ENCODE data around the gene CASZ1.

Gene CASZ1

GRCh38 chr1:10728595-10729410 lies 67.6 kb downstream of the CASZ1 start:
- DNase-seq (ENCODE audit: low read depth in 2 of 2) = no peak

DNA sequence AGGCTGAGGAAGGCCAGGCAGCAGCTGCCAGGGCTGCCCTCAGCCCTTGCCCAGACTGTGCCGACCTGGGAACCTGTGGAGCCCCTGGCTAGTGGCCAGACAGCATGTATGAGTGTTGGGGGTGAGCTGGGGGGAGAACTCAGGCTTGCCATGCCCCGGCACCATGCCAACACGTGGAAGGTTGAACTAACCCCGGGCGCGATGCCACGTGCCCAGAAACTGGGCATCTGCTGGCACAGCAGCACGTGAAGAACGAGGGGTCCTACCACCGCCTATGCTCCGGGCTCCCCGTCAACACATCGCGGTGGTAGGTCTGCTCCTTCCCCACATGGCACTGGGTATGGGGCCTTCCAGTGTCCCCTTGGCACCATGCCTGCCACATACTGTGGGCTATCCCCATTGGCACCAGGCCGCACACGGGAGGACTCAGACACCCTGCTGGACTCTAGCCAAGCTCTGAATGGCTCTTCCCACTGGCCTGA lies 68.7 kb downstream of the CASZ1 start:
- no peak for DNase-seq (ENCODE audit: low read depth in 2 of 2)

- no peak for DNase-seq (ENCODE audit: low read depth in 2 of 2)
Observed at GRCh38 chr1:10726355-10726754, 70.1 kb downstream of the CASZ1 start.

GRCh38 chr1:10724948-10725847 lies 71.2 kb downstream of the CASZ1 start:
- no peak for DNase-seq (ENCODE audit: low read depth in 2 of 2)

GRCh38 chr1:10724511-10724910 lies 71.9 kb downstream of the CASZ1 start:
- no peak for DNase-seq (ENCODE audit: low read depth in 2 of 2)

GRCh38 chr1:10724052-10724494 lies 72.4 kb downstream of the CASZ1 start:
- DNase-seq (ENCODE audit: low read depth in 2 of 2) = no peak

GRCh38 chr1:10723317-10723716 lies 73.1 kb downstream of the CASZ1 start:
- no peak for DNase-seq (ENCODE audit: low read depth in 2 of 2)

DNA sequence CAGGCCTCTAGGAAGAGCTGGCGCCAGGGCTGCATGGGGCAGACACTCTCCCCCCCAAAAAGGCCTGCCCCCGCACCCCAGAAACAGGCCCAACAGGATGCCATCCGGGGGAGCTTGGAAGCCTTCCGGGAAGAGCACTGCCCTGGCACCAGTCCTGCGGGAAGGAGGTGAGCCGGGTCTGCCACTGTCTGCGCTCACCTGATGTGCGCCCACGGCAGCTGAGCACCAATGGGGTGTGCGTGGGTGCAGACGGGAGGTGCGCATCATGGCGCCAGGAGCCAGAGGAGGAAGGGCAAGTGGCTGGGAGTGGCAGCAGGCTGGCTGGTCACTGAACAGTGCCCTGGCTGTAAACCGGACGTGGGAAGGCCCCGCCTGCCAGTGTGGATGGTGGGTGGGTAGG lies 73.6 kb downstream of the CASZ1 start:
- no peak for DNase-seq (ENCODE audit: low read depth in 2 of 2)

DNA sequence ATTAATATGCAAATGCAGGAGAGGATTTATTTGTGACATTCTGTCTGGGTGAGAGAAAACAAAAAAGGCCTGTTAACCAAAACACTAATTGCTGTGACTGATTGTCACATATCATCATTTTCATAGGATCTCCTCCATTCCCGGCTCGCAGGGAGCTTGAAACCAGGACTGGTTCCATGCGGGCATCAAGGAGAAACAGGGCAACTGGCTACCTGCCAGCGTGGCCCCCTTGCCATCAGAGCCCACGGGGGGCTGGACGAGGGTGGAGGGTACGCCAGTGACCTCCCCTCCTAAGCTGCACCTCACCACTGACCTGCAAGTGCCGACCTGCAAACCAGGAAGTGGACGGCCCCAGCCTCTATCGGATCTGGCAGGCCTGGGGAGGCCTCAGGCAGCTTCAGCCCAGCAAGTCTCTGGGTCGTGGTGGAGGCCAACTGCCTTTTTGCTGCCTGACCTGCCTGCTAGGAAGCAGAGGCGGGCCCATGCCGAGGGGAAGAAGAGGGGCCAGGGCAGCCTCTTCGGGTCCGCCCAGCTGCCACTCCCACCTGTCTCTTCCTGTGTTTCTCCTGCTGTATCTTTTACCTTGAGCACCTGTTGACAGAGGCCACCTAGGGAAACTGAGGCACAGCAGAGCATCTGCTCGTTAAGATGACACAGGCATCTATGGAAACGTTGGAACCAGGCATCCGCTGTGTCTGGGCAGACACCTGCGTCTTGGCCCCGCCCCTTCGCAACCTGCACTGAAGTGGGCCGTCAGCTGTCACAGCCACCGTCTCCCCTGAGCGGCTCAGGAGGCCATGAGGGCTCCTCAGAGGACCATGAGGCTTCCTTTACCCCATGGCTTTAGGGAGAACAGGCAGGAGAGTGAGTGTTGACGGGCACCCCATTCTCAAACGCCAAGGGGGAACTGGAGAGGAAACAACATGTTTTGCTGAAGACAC lies 74.8 kb downstream of the CASZ1 start:
- no peak for DNase-seq (ENCODE audit: low read depth in 2 of 2)

DNA sequence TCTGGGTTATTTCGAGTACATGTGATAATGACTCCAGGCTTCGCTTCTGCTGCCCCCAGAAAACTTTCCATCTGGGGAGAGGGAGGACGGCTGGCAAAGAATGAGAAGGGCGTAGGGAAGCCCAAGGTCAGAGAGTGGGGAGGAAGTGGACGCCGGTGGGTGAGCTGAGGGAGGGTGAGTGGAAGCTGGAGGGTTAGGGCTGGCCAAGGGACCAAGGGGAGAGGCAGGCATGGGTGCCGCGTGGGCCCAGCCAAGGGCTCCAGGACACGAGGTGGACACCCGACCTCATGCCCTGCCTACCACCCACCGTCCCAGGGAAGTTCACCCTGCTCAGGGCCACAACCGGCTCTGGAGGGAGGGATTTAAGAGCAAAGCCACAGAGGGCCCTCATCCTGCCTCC lies 75.8 kb downstream of the CASZ1 start:
- DNase-seq (ENCODE audit: low read depth in 2 of 2) = no peak

GRCh38 chr1:10718083-10718415 lies 78.4 kb downstream of the CASZ1 start:
- DNase-seq (ENCODE audit: low read depth in 2 of 2) = no peak

DNA sequence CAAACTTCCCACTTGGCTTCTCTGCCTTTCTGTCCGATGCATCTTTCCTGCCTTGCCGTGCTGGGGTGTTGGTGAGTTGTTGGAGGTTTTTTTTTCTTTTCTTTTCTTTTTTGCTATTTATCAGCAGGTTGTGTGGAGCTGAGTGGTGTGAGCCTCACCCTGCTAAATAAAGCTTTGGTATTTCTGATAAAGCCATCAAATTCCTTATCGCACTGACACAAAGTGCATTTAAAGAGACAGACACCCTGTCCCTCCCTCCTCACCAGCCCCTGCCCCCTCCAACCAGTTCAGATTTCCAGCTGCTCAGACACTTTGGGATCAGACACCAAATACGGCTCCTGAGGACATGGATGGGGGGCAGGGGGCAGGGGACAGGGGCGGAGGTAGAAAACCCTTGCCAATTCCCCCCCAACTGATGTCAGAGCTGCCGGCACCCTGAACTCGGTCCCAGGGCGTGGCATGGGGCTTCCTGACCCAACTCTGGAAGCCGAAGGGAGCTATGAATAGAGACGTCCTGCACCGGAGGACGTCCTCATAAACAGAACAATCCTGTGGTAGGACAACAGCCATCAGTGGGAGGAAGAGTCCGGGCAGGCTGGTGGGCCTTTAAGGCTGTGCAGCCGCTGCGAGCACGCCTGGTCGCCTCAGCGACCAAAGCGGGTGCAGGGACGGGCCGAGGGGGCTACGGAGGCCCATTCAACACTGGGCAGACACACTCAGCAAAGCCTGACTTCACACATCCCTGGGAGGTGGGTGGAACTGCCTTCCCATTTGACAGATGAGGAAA lies 79.0 kb downstream of the CASZ1 start:
- DNase-seq (ENCODE audit: low read depth in 2 of 2) = no peak

- DNase-seq (ENCODE audit: low read depth in 2 of 2) = no peak
Observed at GRCh38 chr1:10716840-10717239, 79.6 kb downstream of the CASZ1 start.

GRCh38 chr1:10714337-10715114 lies 81.9 kb downstream of the CASZ1 start:
- DNase-seq (ENCODE audit: low read depth in 2 of 2) = no peak

- DNase-seq (ENCODE audit: low read depth in 2 of 2) = no peak
Observed at GRCh38 chr1:10713614-10714013, 82.8 kb downstream of the CASZ1 start.

GRCh38 chr1:10712568-10713362 lies 83.7 kb downstream of the CASZ1 start:
- DNase-seq (ENCODE audit: low read depth in 2 of 2) = no peak

DNA sequence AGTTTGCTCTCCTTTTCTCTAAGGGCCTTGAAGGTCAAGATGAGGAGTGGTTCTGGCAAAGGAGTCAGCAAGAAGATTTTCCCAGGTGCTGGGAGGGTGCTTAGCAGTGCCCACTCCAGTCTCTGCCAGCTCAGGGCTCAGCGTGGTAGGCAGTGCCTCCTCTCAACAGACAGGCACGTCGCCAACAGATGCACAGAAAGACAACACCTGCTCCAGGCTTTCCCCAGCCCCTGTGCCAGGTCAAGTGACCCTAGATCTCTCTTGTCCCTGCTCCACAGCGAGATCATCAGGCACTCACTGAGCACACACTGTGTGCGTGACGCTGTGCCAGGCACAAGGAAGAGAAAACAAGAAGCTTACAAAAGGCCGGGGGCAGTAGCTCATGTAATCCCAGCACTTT lies 86.0 kb downstream of the CASZ1 start:
- DNase-seq (ENCODE audit: low read depth in 2 of 2) = no peak

DNA sequence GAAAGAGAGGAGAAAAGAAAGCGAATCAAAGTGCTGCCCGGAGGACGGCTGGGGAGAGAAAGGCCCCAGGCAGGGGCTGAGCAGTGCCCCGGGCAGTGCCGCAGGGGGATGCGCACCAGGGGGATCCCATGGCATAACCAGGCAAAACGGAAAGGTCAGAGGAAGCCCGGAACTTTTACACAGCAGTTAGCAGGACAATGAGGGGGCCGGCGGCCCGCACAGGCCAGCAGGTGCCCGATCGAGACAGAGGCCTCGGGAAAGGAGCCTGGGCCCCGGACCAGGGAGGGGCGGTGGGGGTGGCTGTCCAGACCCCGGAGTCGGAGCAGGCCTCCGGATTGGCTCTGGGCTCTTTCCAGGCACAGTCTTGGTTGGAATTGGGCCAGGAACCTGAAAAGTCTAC lies 86.8 kb downstream of the CASZ1 start:
- no peak for DNase-seq (ENCODE audit: low read depth in 2 of 2)

DNA sequence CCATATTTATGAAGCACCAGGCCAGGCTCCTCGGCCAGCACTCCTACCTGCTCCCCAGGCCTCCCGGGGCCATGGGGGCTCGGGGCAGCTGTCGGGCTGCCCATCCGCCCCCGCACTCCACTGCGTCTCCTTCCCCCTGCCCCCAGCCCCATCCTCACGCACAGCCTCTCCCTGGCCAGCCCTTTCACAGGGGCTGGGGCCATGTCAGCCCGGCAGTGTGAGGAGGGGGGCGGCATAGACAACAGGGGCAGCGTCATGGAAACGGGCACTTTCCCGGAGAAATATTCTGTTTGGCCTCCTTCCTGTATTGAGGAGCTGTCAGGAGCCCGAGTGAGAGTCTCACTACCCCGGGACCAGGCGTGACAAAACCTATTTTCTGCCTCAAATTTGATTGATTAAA lies 87.3 kb downstream of the CASZ1 start:
- DNase-seq (ENCODE audit: low read depth in 2 of 2) = no peak

Measured in stimulated activated CD4-positive, alpha-beta T cell treated with anti-CD3 and anti-CD28 coated beads, Interleukin-1b, Interleukin-23, amount 100 ng/mL, for 4 hours (primary cell).